Jurkat, Clone E6-1 (cell line): ENCODE measurements around the gene ZFR2.

Source experiments
- DNase-seq: peaks from one replicate; pipeline ENCODE4 v3.0.0-alpha.2; 2011; ENCODE audit warnings: low read depth, low spot score
- H3K4me3 ChIP-seq: 2 replicates; pipeline ENCODE4 v1.5.1; 2011; ENCODE audit warnings: mild to moderate bottlenecking, low read length, control low read depth, moderate library complexity

The ZFR2 gene

GRCh38 chr19:3780786-3781304, 88.0 kb downstream of the ZFR2 start:
- no peak overlapping the region for H3K4me3 ChIP-seq
- DNase-seq: no peak

GRCh38 chr19:3778899-3779723, 89.7 kb downstream of the ZFR2 start:
- no peak for DNase-seq
- no peak overlapping the region for H3K4me3 ChIP-seq

- DNase-seq: no peak
- H3K4me3 ChIP-seq: no peak overlapping the region
Measured at GRCh38 chr19:3778104-3778867, 90.6 kb downstream of the ZFR2 start.

- DNase-seq: no peak
- H3K4me3 ChIP-seq: no peak overlapping the region
Measured at GRCh38 chr19:3776479-3777040, 92.3 kb downstream of the ZFR2 start.

- DNase-seq: no peak
- H3K4me3 ChIP-seq: no peak overlapping the region
Measured at GRCh38 chr19:3775831-3776230, 93.0 kb downstream of the ZFR2 start.

GRCh38 chr19:3775374-3775711, 93.5 kb downstream of the ZFR2 start:
- no peak overlapping the region for H3K4me3 ChIP-seq
- DNase-seq: no peak

GRCh38 chr19:3774621-3775373, 94.0 kb downstream of the ZFR2 start:
- DNase-seq: no peak

GRCh38 chr19:3773814-3774515, 94.9 kb downstream of the ZFR2 start:
- DNase-seq: no peak
- no peak overlapping the region for H3K4me3 ChIP-seq

More at GRCh38 chr19:3774621-3775373, 94.0 kb downstream of the ZFR2 start:
- H3K4me3 ChIP-seq: no peak overlapping the region

GRCh38 chr19:3771906-3772455, 96.9 kb downstream of the ZFR2 start, which contains the start of gene RAX2:
TSS of gene RAX2 (minus strand) at chr19:3772228. CDS start at chr19:3771742, 486 bp downstream.
- DNase-seq: no peak
- H3K4me3 ChIP-seq: no peak within 1 kb of the TSS

- DNase-seq: no peak
Measured at GRCh38 chr19:3771000-3771905, 97.6 kb downstream of the ZFR2 start.

GRCh38 chr19:3770136-3770999, 98.5 kb downstream of the ZFR2 start:
- no peak for DNase-seq
- no peak overlapping the region for H3K4me3 ChIP-seq

More at GRCh38 chr19:3771000-3771905, 97.6 kb downstream of the ZFR2 start:
- H3K4me3 ChIP-seq: no peak overlapping the region

- DNase-seq: no peak
- H3K4me3 ChIP-seq: no peak overlapping the region
Measured at GRCh38 chr19:3769494-3769893, 99.3 kb downstream of the ZFR2 start.

- no peak overlapping the region for H3K4me3 ChIP-seq
- DNase-seq: no peak
Measured at GRCh38 chr19:3768748-3769099, 100.1 kb downstream of the ZFR2 start.

- no peak for DNase-seq
Measured at GRCh38 chr19:3768015-3768747, 100.7 kb downstream of the ZFR2 start.

GRCh38 chr19:3767050-3767449, 101.8 kb downstream of the ZFR2 start:
- no peak for DNase-seq

More at GRCh38 chr19:3768015-3768747, 100.7 kb downstream of the ZFR2 start:
- no peak overlapping the region for H3K4me3 ChIP-seq

GRCh38 chr19:3766520-3766919, 102.3 kb downstream of the ZFR2 start:
- no peak overlapping the region for H3K4me3 ChIP-seq
- no peak for DNase-seq

More at GRCh38 chr19:3767050-3767449, 101.8 kb downstream of the ZFR2 start:
- no peak overlapping the region for H3K4me3 ChIP-seq
